Measurements from ENCODE around the gene GCN1.

The GCN1 gene

GRCh38 chr12:120091371-120092090, 103.0 kb downstream of the GCN1 start:
- DNase-seq (ENCODE audit: low spot score) = no peak

DNA sequence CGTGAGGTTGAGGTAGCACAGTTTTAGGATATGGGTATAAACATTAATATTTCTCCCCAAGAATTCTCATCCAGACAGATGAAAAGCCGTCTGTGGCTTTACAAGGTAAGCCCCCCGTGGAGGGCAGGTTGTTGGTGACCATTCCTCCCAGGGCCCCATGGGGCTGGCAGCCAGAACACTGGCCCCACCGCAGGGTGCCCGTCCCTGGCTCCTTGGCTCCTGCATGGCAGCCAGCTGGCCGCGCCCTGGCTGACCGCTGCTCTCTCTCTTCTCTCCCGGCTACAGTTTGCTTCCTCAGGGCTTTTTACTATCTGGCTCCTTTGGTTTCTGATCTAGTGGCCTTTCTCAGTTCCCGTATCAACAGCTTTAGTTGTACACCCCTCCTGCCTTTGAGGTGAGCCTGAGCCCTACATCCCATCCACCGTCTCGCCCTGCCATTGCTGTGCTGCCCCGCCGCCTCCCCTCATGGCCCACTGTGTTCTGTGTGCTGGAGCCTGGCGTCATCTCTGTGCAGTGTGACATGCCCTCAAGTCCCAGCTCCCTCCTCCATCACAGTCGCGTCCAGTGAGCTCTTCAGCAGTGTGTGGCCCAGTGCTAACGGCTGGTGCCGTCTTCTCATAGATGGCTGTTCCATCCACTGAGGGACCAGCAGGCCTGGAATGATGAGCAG, 103.8 kb downstream of the GCN1 start:
- DNase-seq (ENCODE audit: low spot score) = no peak

- DNase-seq (ENCODE audit: low spot score) = no peak
Observed at GRCh38 chr12:120090206-120090605, 104.3 kb downstream of the GCN1 start.

GRCh38 chr12:120089796-120090195, 104.7 kb downstream of the GCN1 start:
- no peak for DNase-seq (ENCODE audit: low spot score)

DNA sequence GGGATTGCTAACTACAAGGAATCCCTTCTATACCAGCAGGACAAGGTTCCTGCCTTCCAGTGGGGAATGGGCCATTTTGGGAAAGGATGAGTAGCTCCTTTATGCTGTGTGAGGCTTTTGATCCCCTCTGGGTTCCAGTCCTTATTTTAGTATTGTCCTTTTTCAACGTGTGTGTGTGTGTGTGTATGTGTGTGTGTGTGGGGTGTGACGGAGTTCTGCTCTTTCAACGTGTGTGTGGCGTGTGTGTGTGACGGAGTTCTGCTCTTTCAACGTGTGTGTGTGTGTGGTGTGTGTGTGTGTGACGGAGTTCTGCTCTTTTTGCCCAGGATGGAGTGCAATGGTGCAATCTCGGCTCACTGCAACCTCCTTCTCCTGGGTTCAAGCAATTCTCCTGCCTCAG, 105.4 kb downstream of the GCN1 start:
- DNase-seq (ENCODE audit: low spot score) = no peak

- DNase-seq (ENCODE audit: low spot score) = peak; percentile 100
Observed at GRCh38 chr12:120086801-120087621, 107.5 kb downstream of the GCN1 start.

DNA sequence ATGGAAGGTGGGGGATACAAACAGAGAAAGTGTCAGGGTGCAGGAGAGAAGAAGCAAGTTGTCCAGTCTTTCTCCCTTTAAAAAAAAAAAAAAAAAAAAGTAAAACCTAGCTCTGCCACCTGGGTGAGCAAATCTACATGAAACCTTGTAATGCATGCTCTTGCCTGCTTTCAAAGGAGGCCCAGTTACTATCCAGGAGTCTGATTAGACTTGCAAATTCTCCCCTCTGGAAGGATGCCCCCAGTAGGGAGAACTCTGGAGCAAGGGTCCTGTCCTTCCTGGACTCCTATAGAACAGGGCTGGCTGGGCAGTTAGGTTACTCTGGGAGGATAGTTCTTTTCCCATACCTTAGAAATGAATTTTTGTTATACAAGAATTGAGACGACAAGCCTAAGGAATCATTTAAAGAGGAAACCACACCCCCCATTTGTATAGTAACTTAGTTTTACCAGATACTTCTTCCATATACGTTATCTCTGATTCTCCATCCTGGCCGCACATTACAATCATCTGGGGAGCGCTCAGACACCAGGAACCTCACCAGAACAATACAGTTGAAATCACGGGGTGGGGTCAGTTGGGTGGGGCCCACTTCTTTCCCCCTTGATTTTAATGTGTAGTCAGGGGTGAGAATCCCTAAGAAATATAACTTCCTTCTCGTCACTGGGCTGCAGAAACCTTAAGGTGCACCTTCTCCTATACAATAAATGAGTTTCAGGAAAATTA, 108.4 kb downstream of the GCN1 start:
- DNase-seq (ENCODE audit: low spot score) = no peak

GRCh38 chr12:120081641-120082040, 112.9 kb downstream of the GCN1 start:
- DNase-seq (ENCODE audit: low spot score) = no peak

DNA sequence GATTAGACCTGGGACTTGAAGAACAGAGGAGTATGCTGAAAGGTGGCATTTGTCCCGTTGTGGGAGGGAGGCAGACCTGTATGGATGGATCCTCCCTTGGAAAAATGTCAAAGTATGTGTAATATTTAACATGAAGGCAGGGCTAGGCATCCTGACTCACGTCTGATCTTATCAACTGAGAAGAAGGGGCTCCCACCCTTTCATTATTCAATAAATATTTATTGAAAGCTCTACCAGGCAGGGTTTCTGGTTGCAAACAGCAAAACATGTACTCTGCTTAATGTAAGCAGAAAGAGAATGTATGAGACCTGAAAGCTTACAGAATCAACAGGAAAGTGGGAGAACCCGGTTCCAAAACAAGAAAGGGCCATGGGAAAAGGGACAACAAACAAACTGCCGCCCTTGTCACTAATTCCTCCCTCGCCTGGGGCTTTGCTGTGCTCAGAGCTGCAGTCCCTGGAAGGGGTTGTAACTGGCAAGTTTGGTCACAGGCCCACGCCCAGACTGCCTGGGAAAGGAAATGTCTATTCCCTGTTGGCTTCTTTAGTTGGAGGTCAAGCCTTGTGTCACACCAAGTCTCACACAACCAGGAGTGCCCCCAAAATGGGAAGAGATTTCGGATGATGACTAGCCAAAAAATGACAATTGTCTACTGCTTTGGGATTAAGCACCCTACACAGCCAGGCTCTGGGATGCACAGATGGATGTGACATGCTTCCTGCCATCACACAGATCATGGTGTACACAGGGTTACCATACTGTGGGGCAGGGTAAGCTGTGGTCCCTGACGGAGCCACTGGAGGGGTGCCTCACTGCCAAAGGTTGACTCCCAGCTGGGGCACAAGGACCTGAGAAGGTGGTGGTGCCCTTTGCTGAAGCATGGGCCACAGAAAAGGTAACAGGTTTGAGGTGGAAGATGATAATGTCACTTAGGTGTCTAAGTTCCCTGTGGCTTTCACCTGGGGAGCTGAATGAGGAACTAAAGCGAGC, 114.8 kb downstream of the GCN1 start:
- no peak for DNase-seq (ENCODE audit: low spot score)

DNA sequence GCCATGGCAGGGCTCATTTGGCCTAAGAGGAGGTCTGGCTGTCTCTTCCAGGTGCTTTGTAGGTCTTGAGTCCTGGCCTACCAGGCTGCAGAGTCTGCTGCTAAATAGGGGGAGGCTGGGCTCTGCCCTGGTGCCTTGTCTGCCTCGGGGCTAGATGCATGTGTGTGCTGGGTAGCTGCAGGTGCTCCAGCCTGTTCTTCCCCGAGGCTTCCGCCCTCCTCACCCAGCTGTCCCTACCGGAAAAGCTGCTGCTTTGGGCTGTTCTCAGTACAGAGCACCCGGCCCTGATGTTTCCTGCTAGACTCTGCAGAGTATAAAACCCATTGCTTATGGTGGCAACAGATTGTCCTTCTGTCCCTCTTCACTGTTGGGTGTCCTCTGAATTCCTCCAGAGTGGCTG, 115.6 kb downstream of the GCN1 start:
- no peak for DNase-seq (ENCODE audit: low spot score)

GRCh38 chr12:120077260-120077659, 117.3 kb downstream of the GCN1 start:
- no peak for DNase-seq (ENCODE audit: low spot score)
